Measurements from ENCODE around the gene HOXB3. TPM values are rescaled to one million over a fixed set of nuclear protein-coding genes. Genes with fewer than 3 reads are reported as not detected.

The HOXB3 gene
- total and polyA plus RNA-seq, 10 donors: 3.6 to 23.1 (median 8.8) TPM

DNA sequence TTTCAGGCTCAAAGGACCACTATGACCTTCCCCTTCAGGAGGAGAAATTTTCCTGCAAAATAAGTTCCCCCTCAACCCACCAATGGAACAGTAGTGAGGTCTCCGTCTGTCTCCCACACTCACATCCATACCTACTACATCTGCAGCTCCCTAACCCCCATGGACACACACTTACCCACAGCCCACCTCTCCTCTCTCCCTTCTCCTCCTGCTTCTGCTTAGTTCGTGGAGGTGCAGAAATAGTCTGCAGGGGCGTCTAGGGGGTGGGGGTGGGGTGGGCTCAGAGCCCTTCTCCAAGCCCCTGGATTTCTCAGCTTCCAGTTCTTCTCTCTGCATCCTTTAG is 20.8 kb downstream of the HOXB3 start:
- H3K4me3 ChIP-seq: peak overlapping the region in 2 of 8 donors; percentile 20 to 41
- H3K4me1 ChIP-seq: peaks cover 0 to 56% (median 10%) of the 10 kb centered on the region in 6 donors
- H3K27me3 ChIP-seq (replicated peaks in 1 of 7): peaks cover 0 to 69% (median 14%) of the 10 kb centered on the region in 7 donors

DNA sequence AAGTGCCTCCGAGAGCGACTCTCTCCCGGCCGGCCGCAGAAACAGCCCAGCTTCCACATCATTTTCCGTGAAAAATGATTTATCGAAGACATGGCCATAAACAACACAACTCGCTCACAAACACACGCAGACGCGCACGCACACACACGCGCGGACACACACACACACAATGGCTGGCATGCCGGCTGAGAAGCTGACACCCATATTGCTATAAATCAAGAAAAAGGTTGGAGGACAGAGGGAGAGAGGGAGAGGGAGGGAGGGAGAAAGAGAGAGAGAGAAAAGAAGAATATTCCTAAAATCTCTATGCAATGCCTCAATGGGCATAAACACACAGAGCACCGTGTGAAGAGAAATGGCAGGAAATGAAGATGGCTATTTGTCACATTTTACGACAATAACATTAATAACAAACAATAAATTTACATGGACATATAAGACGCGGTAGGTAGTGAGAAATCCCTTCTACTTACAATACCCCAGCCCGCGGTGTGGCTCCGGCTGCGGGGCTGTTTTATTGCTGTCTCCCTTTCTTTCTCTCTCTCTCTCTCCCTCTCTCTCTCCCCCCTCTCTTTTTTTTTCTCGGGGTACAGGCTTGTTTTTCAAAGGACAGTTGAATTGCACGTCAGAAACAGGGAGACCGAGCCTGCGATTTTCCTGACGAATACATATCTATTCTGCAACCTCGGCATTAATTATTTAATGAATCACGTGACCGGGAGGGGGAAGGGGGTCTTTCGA is 21.4 kb downstream of the HOXB3 start:
- peaks cover 0 to 74% (median 16%) of the 10 kb centered on the region in 7 donors for H3K27me3 ChIP-seq (replicated peaks in 1 of 7)
- peak overlapping the region in 2 of 8 donors; percentile 20 to 41 for H3K4me3 ChIP-seq
- H3K36me3 ChIP-seq: no peaks in the 10 kb centered on the region
- H3K27ac ChIP-seq: peak overlapping the region in 6 of 8 donors; percentile 27 to 89 (median 76)
- no peak for DNase-seq
- TF ChIP-seq, protein P1, sequence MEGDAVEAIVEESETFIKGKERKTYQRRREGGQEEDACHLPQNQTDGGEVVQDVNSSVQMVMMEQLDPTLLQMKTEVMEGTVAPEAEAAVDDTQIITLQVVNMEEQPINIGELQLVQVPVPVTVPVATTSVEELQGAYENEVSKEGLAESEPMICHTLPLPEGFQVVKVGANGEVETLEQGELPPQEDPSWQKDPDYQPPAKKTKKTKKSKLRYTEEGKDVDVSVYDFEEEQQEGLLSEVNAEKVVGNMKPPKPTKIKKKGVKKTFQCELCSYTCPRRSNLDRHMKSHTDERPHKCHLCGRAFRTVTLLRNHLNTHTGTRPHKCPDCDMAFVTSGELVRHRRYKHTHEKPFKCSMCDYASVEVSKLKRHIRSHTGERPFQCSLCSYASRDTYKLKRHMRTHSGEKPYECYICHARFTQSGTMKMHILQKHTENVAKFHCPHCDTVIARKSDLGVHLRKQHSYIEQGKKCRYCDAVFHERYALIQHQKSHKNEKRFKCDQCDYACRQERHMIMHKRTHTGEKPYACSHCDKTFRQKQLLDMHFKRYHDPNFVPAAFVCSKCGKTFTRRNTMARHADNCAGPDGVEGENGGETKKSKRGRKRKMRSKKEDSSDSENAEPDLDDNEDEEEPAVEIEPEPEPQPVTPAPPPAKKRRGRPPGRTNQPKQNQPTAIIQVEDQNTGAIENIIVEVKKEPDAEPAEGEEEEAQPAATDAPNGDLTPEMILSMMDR (IDR thresholded peaks at IDR 0.05 in 8 of 11, conservative IDR thresholded peaks at IDR 0.05 in 3 of 11): no peak
- TF ChIP-seq POLR2A (IDR thresholded peaks at IDR 0.05) (no peak), POLR2AphosphoS5 (IDR thresholded peaks at IDR 0.05) (no peak)
- peaks cover 0 to 60% (median 10%) of the 10 kb centered on the region in 6 donors for H3K4me1 ChIP-seq
- H3K9me3 ChIP-seq: no peaks in the 10 kb centered on the region
- intact Hi-C loops (cut with DNase I; ENCODE audit: low total_unique reads): no loop called here
- WGBS, 5 donors: 25 to 33% (median 26%) methylated on average over 33 of the region's 33 CpGs

More for the DNA sequence above, 20.8 kb downstream of the HOXB3 start:
- peak overlapping the region in 5 of 8 donors; percentile 62 to 89 (median 83) for H3K27ac ChIP-seq
- TF ChIP-seq, protein P1 (IDR thresholded peaks at IDR 0.05 in 8 of 11, conservative IDR thresholded peaks at IDR 0.05 in 3 of 11): no peak
- TF ChIP-seq POLR2AphosphoS5 (IDR thresholded peaks at IDR 0.05) (no peak), POLR2A (IDR thresholded peaks at IDR 0.05) (no peak)
- intact Hi-C loops (cut with DNase I; ENCODE audit: low total_unique reads): no loop called here
- WGBS, 5 donors: 42 to 58% (median 54%) methylated on average over 3 of the region's 3 CpGs
- H3K36me3 ChIP-seq: no peaks in the 10 kb centered on the region
- DNase-seq: no peak
- H3K9me3 ChIP-seq: no peaks in the 10 kb centered on the region

DNA sequence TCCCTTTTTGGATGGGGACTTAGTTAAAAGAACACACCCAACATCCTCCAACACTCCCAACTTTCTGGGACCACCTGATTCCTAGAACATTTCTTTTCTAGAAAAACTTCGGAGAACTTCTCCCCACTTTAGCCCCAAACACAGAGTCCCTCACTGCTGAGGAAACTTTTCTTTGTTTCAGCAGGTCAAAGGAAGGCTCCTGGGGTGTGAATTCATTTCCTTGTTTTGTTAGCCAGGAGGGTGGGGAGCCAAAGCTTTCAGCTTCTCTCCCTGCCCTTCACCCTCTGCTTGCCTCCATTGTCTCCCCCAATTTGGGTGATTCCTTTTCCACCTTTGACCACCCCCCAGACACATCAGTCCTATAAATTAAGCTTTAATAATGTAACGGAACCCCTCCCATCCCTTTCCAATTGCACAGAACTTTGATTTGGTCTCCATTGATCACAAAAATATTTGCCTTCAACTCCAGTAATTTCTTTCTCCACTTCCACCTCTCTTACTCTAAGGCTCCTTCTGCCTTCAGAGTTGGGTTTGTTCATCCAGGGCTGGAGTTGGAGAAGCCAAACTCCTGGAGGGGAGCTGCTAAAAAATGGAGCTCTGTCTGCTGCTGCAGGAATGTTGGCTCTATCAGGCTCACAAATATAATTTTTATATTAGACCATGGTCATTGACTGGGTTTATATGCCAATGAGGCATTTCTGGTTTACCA is 22.2 kb downstream of the HOXB3 start:
- Histone ChIP-seq H3K4me3 (no peak overlapping the region), H3K27ac (peak overlapping the region in 6 of 8 donors; percentile 27 to 89 (median 76)), H3K4me1 (peaks cover 0 to 67% (median 10%) of the 10 kb centered on the region in 6 donors), H3K27me3 (replicated peaks in 1 of 7) (peaks cover 0 to 82% (median 18%) of the 10 kb centered on the region in 7 donors), H3K9me3 (no peaks in the 10 kb centered on the region), H3K36me3 (no peaks in the 10 kb centered on the region)
- intact Hi-C loops (cut with DNase I; ENCODE audit: low total_unique reads): no loop called here
- WGBS, 5 donors: 77 to 82% (median 80%) methylated on average over 2 of the region's 2 CpGs
- no peak for DNase-seq
- TF ChIP-seq, protein P1 (IDR thresholded peaks at IDR 0.05 in 8 of 11, conservative IDR thresholded peaks at IDR 0.05 in 3 of 11): no peak
- TF ChIP-seq POLR2A (IDR thresholded peaks at IDR 0.05) (no peak), POLR2AphosphoS5 (IDR thresholded peaks at IDR 0.05) (no peak)

DNA sequence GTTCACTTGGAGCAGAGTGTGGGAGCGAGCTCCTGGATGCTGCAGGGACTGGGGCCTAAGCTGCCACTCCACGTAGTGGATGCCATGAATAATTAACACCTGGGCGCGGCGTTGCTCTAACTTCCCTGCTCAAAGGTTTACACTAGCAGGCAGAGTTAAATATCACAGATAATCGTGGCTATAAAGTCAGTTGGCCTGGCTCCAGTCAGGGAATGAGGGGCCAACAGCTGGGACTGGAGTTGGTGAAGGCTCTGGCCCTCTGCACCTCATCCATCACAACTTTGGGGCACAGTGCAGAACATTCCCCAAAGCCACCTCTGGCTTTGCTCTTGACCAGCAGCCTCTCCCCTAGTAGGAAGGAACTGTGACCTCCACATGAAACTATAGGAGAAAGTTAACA is 22.8 kb downstream of the HOXB3 start:
- TF ChIP-seq, protein P1 (IDR thresholded peaks at IDR 0.05 in 8 of 11, conservative IDR thresholded peaks at IDR 0.05 in 3 of 11): no peak
- WGBS, 5 donors: 70 to 87% (median 81%) methylated on average over 5 to 6 of the region's 6 CpGs
- no peak for DNase-seq
- Histone ChIP-seq H3K27me3 (replicated peaks in 1 of 7) (peaks cover 0 to 86% (median 18%) of the 10 kb centered on the region in 7 donors), H3K4me3 (no peak overlapping the region), H3K9me3 (no peaks in the 10 kb centered on the region), H3K36me3 (no peaks in the 10 kb centered on the region), H3K4me1 (peaks cover 0 to 64% (median 10%) of the 10 kb centered on the region in 6 donors), H3K27ac (peak overlapping the region in 4 of 8 donors; percentile 68 to 89 (median 84))
- intact Hi-C loops (cut with DNase I; ENCODE audit: low total_unique reads): no loop called here

Measured in spleen (tissue), 11 donors.